Astrocyte (in vitro differentiated cells and primary cell): ENCODE results near the gene NKAIN2. TPM values are rescaled to one million over a fixed set of nuclear protein-coding genes. Genes with fewer than 3 reads are reported as not detected.

Experiments
- DNase-seq: peaks from one replicate; pipeline ENCODE4 v3.0.0-alpha.2; 2010; ENCODE audit warnings: low read depth
- FAIRE-seq: peaks from 2 replicates; lab custom pipeline; 2011; peaks lifted over from hg19 to GRCh38; lab: Jason Lieb, UNC
- H2AFZ ChIP-seq: 2 replicates; pipeline ENCODE4 v1.6.0; 2012; ENCODE audit warnings: low read depth, low read length, inconsistent platforms
- H3K27ac ChIP-seq: 2 replicates; pipeline ENCODE4 v1.5.1; 2011; ENCODE audit warnings: low read depth, low read length, inconsistent platforms
- H3K27me3 ChIP-seq: 2 replicates; pipeline ENCODE4 v1.6.0; 2011; ENCODE audit warnings: low read length, inconsistent platforms; ENCODE audit not compliant: insufficient read depth
- H3K36me3 ChIP-seq: 2 replicates; pipeline ENCODE4 v1.5.1; 2011; ENCODE audit warnings: low read length, inconsistent platforms; ENCODE audit not compliant: insufficient read depth
- H3K4me1 ChIP-seq: 2 replicates; pipeline ENCODE4 v1.5.1; 2011; ENCODE audit warnings: low read length, inconsistent platforms; ENCODE audit not compliant: insufficient read depth
- H3K4me2 ChIP-seq: 2 replicates; pipeline ENCODE4 v1.6.0; 2012; ENCODE audit warnings: low read length, inconsistent platforms
- H3K4me3 ChIP-seq: 2 replicates; pipeline ENCODE4 v1.5.1; 2011; ENCODE audit warnings: low read depth, mild to moderate bottlenecking, low read length, inconsistent platforms; ENCODE audit not compliant: insufficient read depth
- H3K79me2 ChIP-seq: 2 replicates; pipeline ENCODE4 v1.6.0; 2012; ENCODE audit warnings: mild to moderate bottlenecking, low read length, inconsistent platforms; ENCODE audit not compliant: insufficient read depth
- H3K9ac ChIP-seq: 2 replicates; pipeline ENCODE4 v1.6.0; 2012; ENCODE audit warnings: mild to moderate bottlenecking, low read length, inconsistent platforms
- H3K9me3 ChIP-seq: 2 replicates; pipeline ENCODE4 v1.5.1; 2012; ENCODE audit warnings: low read depth, mild to moderate bottlenecking, low read length, inconsistent platforms; ENCODE audit not compliant: insufficient read depth
- H4K20me1 ChIP-seq: 2 replicates; pipeline ENCODE4 v1.6.0; 2012; ENCODE audit warnings: low read length, inconsistent platforms; ENCODE audit not compliant: insufficient read depth
- H3K27ac Mint-ChIP-seq: one replicate; pipeline ENCODE4 v1.8.0; 2021; ENCODE audit warnings: mild to moderate bottlenecking, mixed read lengths; ENCODE audit not compliant: unreplicated experiment
- H3K27me3 Mint-ChIP-seq: one replicate; pipeline ENCODE4 v1.8.0; 2021; ENCODE audit warnings: low read depth, mixed read lengths; ENCODE audit not compliant: unreplicated experiment
- H3K36me3 Mint-ChIP-seq: one replicate; pipeline ENCODE4 v1.8.0; 2021; ENCODE audit warnings: low read depth, mixed read lengths; ENCODE audit not compliant: unreplicated experiment
- H3K4me1 Mint-ChIP-seq: one replicate; pipeline ENCODE4 v1.8.0; 2021; ENCODE audit warnings: low read depth, mixed read lengths; ENCODE audit not compliant: unreplicated experiment
- H3K4me3 Mint-ChIP-seq: one replicate; pipeline ENCODE4 v1.8.0; 2021; ENCODE audit warnings: mild to moderate bottlenecking, moderate library complexity, mixed read lengths; ENCODE audit not compliant: unreplicated experiment
- H3K9me3 Mint-ChIP-seq: one replicate; pipeline ENCODE4 v1.8.0; 2021; ENCODE audit warnings: mild to moderate bottlenecking, mixed read lengths; ENCODE audit not compliant: unreplicated experiment
- CTCF ChIP-seq: IDR thresholded peaks from 2 replicates; pipeline ENCODE4 v1.5.1; 2011; ENCODE audit warnings: low read depth, mild to moderate bottlenecking, inconsistent platforms, low read length, moderate library complexity; ENCODE audit not compliant: insufficient read depth
- EZH2 ChIP-seq: IDR thresholded peaks from 2 replicates; pipeline ENCODE4 v1.6.1; 2012; ENCODE audit warnings: mild to moderate bottlenecking, low read length, inconsistent platforms; ENCODE audit not compliant: insufficient read depth
- total RNA-seq: library from RNA; stranded (reverse); gene quantifications from 2 replicates; pipeline ENCODE4 v1.2.1, GENCODE V29; 2021

The NKAIN2 gene
- total RNA-seq, 1 donor from 2014 or later, result 0.07 TPM

- Histone ChIP-seq H3K79me2 (no peaks in the 10 kb centered on the region), H3K27ac (no peak overlapping the region), H3K9me3 (no peaks in the 10 kb centered on the region), H3K4me3 (no peak overlapping the region), H3K9ac (no peak overlapping the region), H3K4me1 (no peaks in the 10 kb centered on the region), H3K4me2 (no peak overlapping the region), H4K20me1 (no peaks in the 10 kb centered on the region), H2AFZ (no peak overlapping the region), H3K27me3 (no peaks in the 10 kb centered on the region), H3K36me3 (no peaks in the 10 kb centered on the region)
- no peaks in the 10 kb centered on the region for H3K27me3 Mint-ChIP-seq
- no peak for DNase-seq
- no peak for TF ChIP-seq EZH2
- no peak for TF ChIP-seq CTCF
- H3K27ac Mint-ChIP-seq, result no peak overlapping the region
- no peak for FAIRE-seq
- H3K4me3 Mint-ChIP-seq, result no peak overlapping the region
- H3K9me3 Mint-ChIP-seq, result no peaks in the 10 kb centered on the region
- H3K36me3 Mint-ChIP-seq, result no peaks in the 10 kb centered on the region
- H3K4me1 Mint-ChIP-seq, result no peaks in the 10 kb centered on the region
Observed at GRCh38 chr6:124825564-124825963, 1021.9 kb downstream of the NKAIN2 start.

GRCh38 chr6:124829822-124830221 lies 1026.2 kb downstream of the NKAIN2 start:
- Histone ChIP-seq H2AFZ (no peak overlapping the region), H3K9ac (no peak overlapping the region), H3K79me2 (no peaks in the 10 kb centered on the region), H3K4me3 (no peak overlapping the region), H3K4me2 (no peak overlapping the region), H3K9me3 (no peaks in the 10 kb centered on the region), H3K27ac (no peak overlapping the region), H3K36me3 (no peaks in the 10 kb centered on the region), H3K4me1 (no peaks in the 10 kb centered on the region), H4K20me1 (no peaks in the 10 kb centered on the region), H3K27me3 (no peaks in the 10 kb centered on the region)
- no peak overlapping the region for H3K4me3 Mint-ChIP-seq
- no peaks in the 10 kb centered on the region for H3K4me1 Mint-ChIP-seq
- H3K9me3 Mint-ChIP-seq, result no peaks in the 10 kb centered on the region
- no peaks in the 10 kb centered on the region for H3K27me3 Mint-ChIP-seq
- no peak for FAIRE-seq
- H3K27ac Mint-ChIP-seq, result no peak overlapping the region
- no peaks in the 10 kb centered on the region for H3K36me3 Mint-ChIP-seq
- DNase-seq, result no peak
- no peak for TF ChIP-seq EZH2
- TF ChIP-seq CTCF, result no peak

GRCh38 chr6:124830506-124830905 lies 1026.8 kb downstream of the NKAIN2 start:
- Mint-ChIP-seq H3K4me1 (no peaks in the 10 kb centered on the region), H3K27me3 (no peaks in the 10 kb centered on the region), H3K36me3 (no peaks in the 10 kb centered on the region), H3K9me3 (no peaks in the 10 kb centered on the region), H3K27ac (no peak overlapping the region), H3K4me3 (no peak overlapping the region)
- no peak for TF ChIP-seq EZH2
- no peak for TF ChIP-seq CTCF
- no peak overlapping the region for H2AFZ ChIP-seq
- no peaks in the 10 kb centered on the region for H3K4me1 ChIP-seq
- FAIRE-seq (no peak), DNase-seq (no peak)
- H3K79me2 ChIP-seq, result no peaks in the 10 kb centered on the region
- no peaks in the 10 kb centered on the region for H3K36me3 ChIP-seq
- no peak overlapping the region for H3K4me3 ChIP-seq
- no peak overlapping the region for H3K4me2 ChIP-seq
- no peak overlapping the region for H3K9ac ChIP-seq
- no peaks in the 10 kb centered on the region for H3K27me3 ChIP-seq
- H3K27ac ChIP-seq, result no peak overlapping the region
- no peaks in the 10 kb centered on the region for H4K20me1 ChIP-seq
- H3K9me3 ChIP-seq, result no peaks in the 10 kb centered on the region
